Posterior cingulate gyrus (tissue), 11 donors: ENCODE data around the gene CHN2.

ENCODE experiments used
- DNase-seq, 10 donors: peaks; one replicate each; pipeline versions ENCODE4 v3.0.0 to v3.0.0-alpha.2; 2020 to 2021; ENCODE audit warnings: mixed read lengths in 3 of 10
- intact Hi-C: fragments of 100-400 bp; cut with DNase I; formaldehyde crosslinking; loops from one replicate; pipeline ENCODE4 v1.15.1; 2023

The CHN2 gene

GRCh38 chr7:29444267-29444666 is 249.7 kb downstream of the CHN2 start:
- no peak for DNase-seq
- intact Hi-C loops, result no loop called here

GRCh38 chr7:29445736-29446135 is 251.2 kb downstream of the CHN2 start:
- no peak for DNase-seq
- intact Hi-C loops, result no loop called here

- intact Hi-C loops, result no loop called here
- no peak for DNase-seq
Observed at GRCh38 chr7:29447828-29448227, 253.3 kb downstream of the CHN2 start.

GRCh38 chr7:29449569-29450260 is 255.1 kb downstream of the CHN2 start:
- no peak for DNase-seq
- intact Hi-C loops, result no loop called here

GRCh38 chr7:29453021-29453420 is 258.4 kb downstream of the CHN2 start:
- intact Hi-C loops, result no loop called here
- DNase-seq, result no peak

- intact Hi-C loops, result no loop called here
- no peak for DNase-seq
Observed at GRCh38 chr7:29454464-29454863, 259.9 kb downstream of the CHN2 start.

GRCh38 chr7:29454899-29455451 is 260.4 kb downstream of the CHN2 start:
- DNase-seq, result no peak
- intact Hi-C loops, result no loop called here

GRCh38 chr7:29457141-29457561 is 262.6 kb downstream of the CHN2 start:
- DNase-seq, result no peak
- intact Hi-C loops, result no loop called here

- intact Hi-C loops, result no loop called here
- peak in 3 of 10 donors; percentile 31 to 50 (median 31) for DNase-seq
Observed at GRCh38 chr7:29457565-29458011, 263.0 kb downstream of the CHN2 start.

- DNase-seq, result no peak
Observed at GRCh38 chr7:29458933-29459332, 264.4 kb downstream of the CHN2 start.

GRCh38 chr7:29459589-29459988 is 265.0 kb downstream of the CHN2 start:
- intact Hi-C loops, result no loop called here
- no peak for DNase-seq

More at GRCh38 chr7:29458933-29459332, 264.4 kb downstream of the CHN2 start:
- intact Hi-C loops, result no loop called here

GRCh38 chr7:29461996-29462395 is 267.4 kb downstream of the CHN2 start:
- intact Hi-C loops, result no loop called here
- no peak for DNase-seq

- intact Hi-C loops, result no loop called here
- no peak for DNase-seq
Observed at GRCh38 chr7:29463504-29464158, 269.1 kb downstream of the CHN2 start.

- peak in 2 of 10 donors; percentile 13 to 81 for DNase-seq
- intact Hi-C loops, result no loop called here
Observed at GRCh38 chr7:29464753-29465152, 270.2 kb downstream of the CHN2 start.

GRCh38 chr7:29467193-29467926 is 272.8 kb downstream of the CHN2 start:
- intact Hi-C loops, result no loop called here
- DNase-seq, result no peak

GRCh38 chr7:29468196-29468595 is 273.6 kb downstream of the CHN2 start:
- intact Hi-C loops, result no loop called here
- DNase-seq, result no peak

- intact Hi-C loops, result no loop called here
- no peak for DNase-seq
Observed at GRCh38 chr7:29469281-29469680, 274.7 kb downstream of the CHN2 start.

- intact Hi-C loops, result no loop called here
- no peak for DNase-seq
Observed at GRCh38 chr7:29469976-29470557, 275.5 kb downstream of the CHN2 start.

GRCh38 chr7:29471444-29472138 is 277.0 kb downstream of the CHN2 start:
- peak in 1 of 10 donors; percentile 83 for DNase-seq
- intact Hi-C loops, result no loop called here

GRCh38 chr7:29476916-29477315 is 282.3 kb downstream of the CHN2 start:
- intact Hi-C loops, result no loop called here
- no peak for DNase-seq
